Mesenchymal stem cell (in vitro differentiated cells and primary cell): Measurements from ENCODE around the gene BCL2L12.
A peak's percentile ranks its signal among the peaks of the same experiment; 100 is the strongest.
"Not testable (repeated sequence)": the region's sequence is repeated elsewhere in the genome, so short reads cannot be mapped to it uniquely, and the experiment has no call there.

Experiments used
- DNase-seq: peaks from one replicate; pipeline ENCODE4 v3.0.0-alpha.2; 2013
- H2AFZ ChIP-seq: one replicate; pipeline ENCODE4 v1.6.1; 2013; ENCODE audit warnings: low read depth, mild to moderate bottlenecking, control low read depth, inconsistent platforms, low read length, moderate library complexity
- H2AK5ac ChIP-seq: 2 replicates; pipeline ENCODE4 v1.6.1; 2013; ENCODE audit warnings: low read length, moderate library complexity, mild to moderate bottlenecking, inconsistent platforms; ENCODE audit not compliant: severe bottlenecking
- H2BK120ac ChIP-seq: one replicate; pipeline ENCODE4 v1.6.1; 2013; ENCODE audit warnings: low read depth, mild to moderate bottlenecking, inconsistent platforms, low read length, moderate library complexity
- H2BK12ac ChIP-seq, 2 experiments: one replicate each; pipeline ENCODE4 v1.6.1; 2013; ENCODE audit warnings: inconsistent platforms in 2 of 2, low read length in 2 of 2, mild to moderate bottlenecking in 2 of 2, moderate library complexity in 2 of 2, control low read depth in 1 of 2
- H2BK15ac ChIP-seq: one replicate; pipeline ENCODE4 v1.6.1; 2013; ENCODE audit warnings: mild to moderate bottlenecking, low read depth, inconsistent platforms; ENCODE audit not compliant: poor library complexity, severe bottlenecking
- H2BK5ac ChIP-seq: 2 replicates; pipeline ENCODE4 v1.6.1; 2013; ENCODE audit warnings: low read depth, mild to moderate bottlenecking, low read length, control low read depth, inconsistent platforms; ENCODE audit not compliant: poor library complexity, severe bottlenecking
- H3K14ac ChIP-seq, 2 experiments: one replicate each; pipeline ENCODE4 v1.6.1; 2013; ENCODE audit warnings: inconsistent platforms in 2 of 2, low read length in 2 of 2, control low read depth in 1 of 2, mild to moderate bottlenecking in 1 of 2, moderate library complexity in 1 of 2
- H3K18ac ChIP-seq, 2 experiments: one replicate each; pipeline ENCODE4 v1.6.1; 2013; ENCODE audit warnings: inconsistent platforms in 2 of 2, low read length in 2 of 2, control low read depth in 1 of 2, low read depth in 1 of 2, mild to moderate bottlenecking in 1 of 2
- H3K23ac ChIP-seq, 2 experiments: one replicate each; pipeline ENCODE4 v1.6.1; 2013; ENCODE audit warnings: inconsistent platforms in 2 of 2, low read length in 2 of 2, mild to moderate bottlenecking in 2 of 2, moderate library complexity in 2 of 2, control low read depth in 1 of 2
- H3K27ac ChIP-seq: 2 replicates; pipeline ENCODE4 v1.5.1; 2013; ENCODE audit warnings: mild to moderate bottlenecking, moderate library complexity, low read length, control low read depth, inconsistent platforms; ENCODE audit not compliant: poor library complexity, severe bottlenecking
- H3K27me3 ChIP-seq, 2 experiments: 2 replicates each; pipeline versions ENCODE4 v1.6.1 to v1.7.0; 2013; ENCODE audit warnings: low read length in 2 of 2, mild to moderate bottlenecking in 2 of 2, moderate library complexity in 2 of 2, control low read depth in 1 of 2, inconsistent platforms in 1 of 2; ENCODE audit not compliant: control insufficient read depth in 1 of 2, insufficient read depth in 1 of 2
- H3K36me3 ChIP-seq, 2 experiments: 2 replicates each; pipeline versions ENCODE4 v1.6.1 to v1.7.0; 2013; ENCODE audit warnings: low read length in 2 of 2, control low read depth in 1 of 2, inconsistent platforms in 1 of 2, low read depth in 1 of 2, mild to moderate bottlenecking in 1 of 2; ENCODE audit not compliant: insufficient read depth in 2 of 2, control insufficient read depth in 1 of 2
- H3K4ac ChIP-seq, 2 experiments: one replicate each; pipeline ENCODE4 v1.6.1; 2013; ENCODE audit warnings: inconsistent platforms in 2 of 2, low read length in 2 of 2, mild to moderate bottlenecking in 2 of 2, moderate library complexity in 2 of 2, control low read depth in 1 of 2, low read depth in 1 of 2
- H3K4me1 ChIP-seq: 2 replicates; pipeline ENCODE4 v1.6.1; 2013; ENCODE audit warnings: low read depth, low read length, control low read depth; ENCODE audit not compliant: control insufficient read depth, insufficient read depth
- H3K4me2 ChIP-seq: 2 replicates; pipeline ENCODE4 v1.6.1; 2013; ENCODE audit warnings: low read length, mild to moderate bottlenecking, inconsistent platforms; ENCODE audit not compliant: poor library complexity, severe bottlenecking
- H3K4me3 ChIP-seq, 2 experiments: 2 replicates each; pipeline versions ENCODE4 v1.5.1 to v1.7.0; 2013; ENCODE audit warnings: low read length in 2 of 2, mild to moderate bottlenecking in 2 of 2, control low read depth in 1 of 2, low read depth in 1 of 2; ENCODE audit not compliant: insufficient read depth in 1 of 2
- H3K79me1 ChIP-seq: replicated peaks from 2 replicates; pipeline ENCODE4 v1.6.1; 2013; ENCODE audit warnings: mild to moderate bottlenecking, control low read depth, low read length, inconsistent platforms; ENCODE audit not compliant: poor library complexity, severe bottlenecking
- H3K9ac ChIP-seq: 2 replicates; pipeline ENCODE4 v1.7.0; 2013; ENCODE audit warnings: mild to moderate bottlenecking, low read length, moderate library complexity
- H3K9me3 ChIP-seq: 2 replicates; pipeline ENCODE4 v1.7.0; 2013; ENCODE audit warnings: mild to moderate bottlenecking, low read length; ENCODE audit not compliant: control insufficient read depth
- H4K8ac ChIP-seq: one replicate; pipeline ENCODE4 v1.6.1; 2013; ENCODE audit warnings: inconsistent platforms, mild to moderate bottlenecking, low read length, moderate library complexity
- H4K91ac ChIP-seq: one replicate; pipeline ENCODE4 v1.6.1; 2013; ENCODE audit warnings: mild to moderate bottlenecking, low read length, inconsistent platforms
- WGBS: methylation state at CpG from one replicate; pipeline ENCODE4 v1.1.7; 2013; ENCODE audit warnings: mixed read lengths; 5-methylcytosine and 5-hydroxymethylcytosine counted together

The BCL2L12 gene

DNA sequence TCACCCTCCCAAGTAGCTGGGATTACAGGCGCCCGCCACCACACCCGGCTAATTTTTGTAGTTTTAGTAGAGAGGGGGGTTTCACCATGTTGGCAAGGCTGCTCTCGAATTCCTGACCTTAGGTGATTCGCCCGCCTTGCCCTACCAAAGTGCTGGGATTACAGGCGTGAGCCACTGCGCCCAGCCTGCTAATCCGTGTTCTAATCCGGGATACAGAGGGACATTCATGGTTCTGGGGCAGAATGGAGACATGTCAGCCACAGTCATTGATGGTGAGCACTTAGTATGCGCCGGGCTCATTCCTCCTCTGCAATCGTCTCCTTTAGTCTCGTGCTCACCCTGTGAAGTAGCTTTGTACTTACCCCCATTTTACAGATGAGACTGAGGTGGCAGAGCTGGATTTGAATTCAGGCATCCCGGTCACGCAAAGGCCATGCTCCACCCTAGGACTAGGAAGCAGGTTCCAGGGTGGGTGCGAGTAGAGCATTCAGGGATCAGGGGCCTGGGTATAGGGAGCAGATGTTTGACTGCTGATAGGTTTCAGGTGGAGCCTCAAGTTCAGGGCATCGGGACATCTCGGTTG is 34.0 kb upstream of the BCL2L12 start:
- no peak overlapping the region for H2BK120ac ChIP-seq

DNA sequence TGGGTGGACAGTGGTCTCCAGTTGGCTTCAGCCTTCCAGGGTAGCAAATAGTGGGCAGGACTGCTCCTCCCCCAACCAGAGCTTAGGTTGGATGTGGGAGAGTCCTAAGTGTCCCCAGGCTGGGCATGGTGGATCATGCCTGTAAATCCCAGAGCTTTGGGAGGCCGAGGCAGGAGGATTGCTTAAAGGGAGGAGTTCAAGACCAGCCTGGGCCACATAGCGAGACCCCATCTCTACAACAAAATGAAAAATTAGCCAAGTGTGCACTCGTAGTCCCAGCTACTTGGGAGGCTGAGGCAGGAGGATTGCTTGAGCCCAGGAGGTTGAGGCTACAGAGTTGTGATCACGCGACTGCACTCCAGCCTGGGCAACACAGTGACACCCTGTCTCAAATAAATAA is 33.2 kb upstream of the BCL2L12 start:
- Histone ChIP-seq H3K18ac (no peak overlapping the region), H3K14ac (no peak overlapping the region), H3K9me3 (no peaks in the 10 kb centered on the region), H3K79me1 (no peaks in the 10 kb centered on the region), H2AK5ac (no peak overlapping the region), H3K4me2 (no peak overlapping the region), H4K8ac (no peak overlapping the region), H3K36me3 (peaks cover 25 to 31% of the 10 kb centered on the region in 2 experiments), H2BK5ac (no peak overlapping the region), H4K91ac (no peak overlapping the region), H2BK120ac (no peak overlapping the region), H2BK12ac (no peak overlapping the region), H3K27me3 (no peaks in the 10 kb centered on the region), H3K9ac (no peak overlapping the region), H3K4me3 (no peak overlapping the region), H2BK15ac (no peak overlapping the region), H3K23ac (no peak overlapping the region), H3K4ac (no peak overlapping the region), H2AFZ (no peak overlapping the region), H3K4me1 (peaks cover 26% of the 10 kb centered on the region), H3K27ac (no peak overlapping the region)
- WGBS = 91% methylated on average over 4 of the region's 5 CpGs
- no peak for DNase-seq

More for the DNA sequence above, 34.0 kb upstream of the BCL2L12 start:
- Histone ChIP-seq H3K4me1 (peaks cover 26% of the 10 kb centered on the region), H3K79me1 (no peaks in the 10 kb centered on the region), H3K23ac (no peak overlapping the region), H2BK5ac (no peak overlapping the region), H3K9ac (no peak overlapping the region), H3K4ac (no peak overlapping the region), H4K91ac (no peak overlapping the region), H2AK5ac (no peak overlapping the region), H3K14ac (no peak overlapping the region), H2BK15ac (no peak overlapping the region), H3K27me3 (no peaks in the 10 kb centered on the region), H2AFZ (no peak overlapping the region), H3K27ac (no peak overlapping the region), H3K4me3 (no peak overlapping the region), H3K18ac (no peak overlapping the region), H3K36me3 (peaks cover 30 to 38% of the 10 kb centered on the region in 2 experiments), H2BK12ac (no peak overlapping the region), H3K4me2 (no peak overlapping the region), H4K8ac (no peak overlapping the region), H3K9me3 (no peaks in the 10 kb centered on the region)
- no peak for DNase-seq
- 97% methylated on average over 18 of the region's 19 CpGs for WGBS

DNA sequence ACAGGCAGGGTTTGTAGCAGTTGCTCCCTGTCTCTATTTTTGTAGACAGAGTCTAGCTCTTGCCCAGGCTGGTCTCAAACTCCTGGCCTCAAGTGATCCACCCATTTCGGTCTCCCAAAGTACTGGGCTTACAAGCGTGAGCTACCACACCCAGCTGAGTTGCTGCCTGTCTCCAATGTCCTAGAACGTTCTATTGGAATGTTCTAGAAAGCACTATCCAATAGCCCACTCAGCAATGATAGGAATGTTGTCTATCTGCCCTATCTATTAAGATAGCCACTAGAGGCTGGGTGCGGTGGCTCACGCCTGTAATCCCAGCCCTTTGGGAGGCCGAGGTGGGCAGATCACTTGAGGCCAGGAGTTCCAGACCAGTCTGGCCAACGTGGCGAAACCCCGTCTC is 32.5 kb upstream of the BCL2L12 start:
- H2BK12ac ChIP-seq, DNase-seq, H3K27me3 ChIP-seq, H3K23ac ChIP-seq, H2BK120ac ChIP-seq, H2AFZ ChIP-seq, H3K27ac ChIP-seq, H3K9me3 ChIP-seq, H2BK5ac ChIP-seq, H3K9ac ChIP-seq, H2AK5ac ChIP-seq, H3K4me2 ChIP-seq, H3K79me1 ChIP-seq, H3K4me3 ChIP-seq, H3K14ac ChIP-seq, H4K91ac ChIP-seq, H3K4ac ChIP-seq: not testable (repeated sequence)
- WGBS = 89% methylated on average over 9 of the region's 9 CpGs
- Histone ChIP-seq H4K8ac (peak overlapping the region; percentile 36), H3K36me3 (peaks cover 20 to 28% of the 10 kb centered on the region in 2 experiments), H3K4me1 (peaks cover 31% of the 10 kb centered on the region), H3K18ac (peak overlapping the region in 1 of 2 experiments; percentile 23), H2BK15ac (peak overlapping the region; percentile 15)

DNA sequence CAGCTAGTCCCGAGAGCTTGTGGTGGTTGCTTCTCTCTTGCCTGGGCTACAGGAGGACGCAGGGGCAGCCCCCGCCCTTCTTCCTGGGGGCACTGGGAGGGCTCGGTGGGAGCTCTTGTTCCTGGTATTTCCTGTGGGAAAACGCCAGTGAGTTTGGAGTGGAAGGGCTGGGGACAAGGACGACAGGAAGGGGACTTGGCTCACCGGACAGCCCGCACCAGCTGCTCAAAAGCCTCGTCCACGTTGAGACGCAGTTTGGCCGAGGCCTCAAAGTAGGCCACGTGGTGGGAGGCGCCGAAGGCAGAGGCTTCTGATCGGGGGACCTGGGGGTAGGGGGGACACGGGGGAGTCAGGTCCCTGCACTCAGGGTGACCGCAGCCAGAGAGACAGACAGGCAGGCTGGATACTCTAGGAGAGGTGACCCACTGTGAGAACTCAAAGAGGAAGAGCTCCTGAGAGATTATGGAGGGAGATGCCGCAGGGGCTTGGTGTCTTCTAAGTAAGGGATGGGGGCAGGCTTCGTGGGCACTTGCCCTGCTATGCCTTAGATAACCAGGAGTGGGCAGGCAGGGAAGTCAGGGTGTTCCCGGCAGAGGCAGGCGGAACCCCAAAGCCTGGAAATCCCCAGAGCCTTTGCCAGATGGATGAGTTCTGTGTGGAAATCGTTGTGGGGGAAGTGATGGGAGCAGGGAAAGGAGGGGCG is 30.1 kb upstream of the BCL2L12 start:
- WGBS = 65% methylated on average over 24 of the region's 24 CpGs
- H3K4ac ChIP-seq = peak overlapping the region in 1 of 2 experiments; percentile 38
- H3K14ac ChIP-seq = no peak overlapping the region
- H4K91ac ChIP-seq = peak overlapping the region; percentile 18
- no peak overlapping the region for H2BK15ac ChIP-seq
- H3K4me3 ChIP-seq = no peak overlapping the region
- H3K79me1 ChIP-seq = peaks cover 1% of the 10 kb centered on the region
- no peaks in the 10 kb centered on the region for H3K27me3 ChIP-seq
- H3K23ac ChIP-seq = no peak overlapping the region
- peak overlapping the region; percentile 4 for H3K9ac ChIP-seq
- no peak overlapping the region for H2AK5ac ChIP-seq
- H2AFZ ChIP-seq = no peak overlapping the region
- no peak overlapping the region for H2BK120ac ChIP-seq
- H3K4me2 ChIP-seq = no peak overlapping the region
- H3K27ac ChIP-seq = no peak overlapping the region
- H4K8ac ChIP-seq = no peak overlapping the region
- H3K36me3 ChIP-seq = peaks cover 17 to 19% of the 10 kb centered on the region in 2 experiments
- H3K9me3 ChIP-seq = no peaks in the 10 kb centered on the region
- no peak overlapping the region for H2BK5ac ChIP-seq
- peak; percentile 61 for DNase-seq
- H2BK12ac ChIP-seq = no peak overlapping the region
- H3K4me1 ChIP-seq = peaks cover 40% of the 10 kb centered on the region
- H3K18ac ChIP-seq = peak overlapping the region in 1 of 2 experiments; percentile 18
